Right kidney (tissue), 1 donor: ENCODE data around the gene ACOT4.
"Not testable (repeated sequence)": the region's sequence is repeated elsewhere in the genome, so short reads cannot be mapped to it uniquely, and the experiment has no call there.

Source experiments
- DNase-seq: peaks from one replicate; pipeline ENCODE4 v3.0.0-alpha.2; 2016

Gene ACOT4

GRCh38 chr14:73633116-73634010 is 41.7 kb downstream of the ACOT4 start:
- DNase-seq = peak; percentile 77

- DNase-seq = peak; percentile 82
Measured at GRCh38 chr14:73634011-73634833, 42.5 kb downstream of the ACOT4 start.

- DNase-seq = not testable (repeated sequence)
Measured at GRCh38 chr14:73636355-73636754, 44.7 kb downstream of the ACOT4 start.

GRCh38 chr14:73637830-73638229 is 46.2 kb downstream of the ACOT4 start:
- DNase-seq = no peak

- no peak for DNase-seq
Measured at GRCh38 chr14:73640796-73641365, 49.2 kb downstream of the ACOT4 start.

- DNase-seq = peak; percentile 85
Measured at GRCh38 chr14:73644531-73645247, 53.0 kb downstream of the ACOT4 start, which contains the start of gene DNAL1. Gene DNAL1, plus strand, starts transcription at chr14:73644986. Its CDS starts 54 bp downstream, at chr14:73645040.

GRCh38 chr14:73645248-73645610 is 53.6 kb downstream of the ACOT4 start:
- no peak for DNase-seq
